IMR-90 (cell line): ENCODE results near the gene CES4A. TPM values are rescaled to one million over a fixed set of nuclear protein-coding genes. Genes with fewer than 3 reads are reported as not detected.

Experiments
- ATAC-seq: fragments of 200-7000 bp; cut with Tn5 transposase; 2 replicates; pipeline ENCODE4 v1.9.1; 2020; ENCODE audit warnings: low read depth, mild to moderate bottlenecking, moderate library complexity
- BruUV-seq: library from RNA; stranded (reverse); fragments of 400-500 nt; replicated peaks from 2 replicates; lab custom pipeline; 2021; lab: Mats Ljungman, UMichigan
- CTCF ChIA-PET: fragments of 300-600 bp; formaldehyde crosslinking; extraction: SDS; loops from one replicate; lab custom pipeline; 2021; ENCODE audit warnings: antibody characterized with exemption; lab: Yijun Ruan, JAX
- POLR2A ChIA-PET: fragments of 300-600 bp; sonication (Branson Sonifier 250); formaldehyde crosslinking; loops from one replicate; lab custom pipeline; 2022; ENCODE audit warnings: antibody characterized with exemption; ENCODE audit not compliant: unreplicated experiment; lab: Charles Lee
- DNase-seq: peaks from one replicate; pipeline ENCODE4 v3.0.0; 2013
- H2AFZ ChIP-seq: replicated peaks from 2 replicates; pipeline ENCODE3; 2013; ENCODE audit warnings: low read length, mild to moderate bottlenecking; ENCODE audit not compliant: poor library complexity
- H2AK5ac ChIP-seq: 2 replicates; pipeline ENCODE4 v1.6.1; 2013; ENCODE audit warnings: low read depth, low read length, inconsistent platforms
- H2AK9ac ChIP-seq: replicated peaks from 2 replicates; pipeline ENCODE3; 2013; ENCODE audit warnings: mild to moderate bottlenecking, low read depth, low read length, moderate library complexity; ENCODE audit not compliant: poor library complexity
- H2BK120ac ChIP-seq: 2 replicates; pipeline ENCODE4 v1.6.1; 2013; ENCODE audit warnings: low read depth, low read length, inconsistent platforms
- H2BK15ac ChIP-seq: 3 replicates; pipeline ENCODE4 v1.6.1; 2013; ENCODE audit warnings: low read depth, low read length, inconsistent platforms
- H2BK20ac ChIP-seq: 2 replicates; pipeline ENCODE4 v1.6.1; 2013; ENCODE audit warnings: low read depth, mild to moderate bottlenecking, inconsistent platforms, low read length, moderate library complexity
- H2BK5ac ChIP-seq: 2 replicates; pipeline ENCODE4 v1.6.1; 2013; ENCODE audit warnings: mild to moderate bottlenecking, low read depth, low read length, inconsistent platforms; ENCODE audit not compliant: poor library complexity, severe bottlenecking
- H3K14ac ChIP-seq: replicated peaks from 2 replicates; pipeline ENCODE4 v1.6.1; 2013; ENCODE audit warnings: low read depth, low read length, inconsistent platforms
- H3K18ac ChIP-seq: 2 replicates; pipeline ENCODE4 v1.6.1; 2013; ENCODE audit warnings: low read depth, low read length, control low read depth
- H3K23ac ChIP-seq: 2 replicates; pipeline ENCODE4 v1.6.1; 2013; ENCODE audit warnings: low read depth, low read length, inconsistent platforms
- H3K27ac ChIP-seq: 2 replicates; pipeline ENCODE4 v1.5.1; 2013; ENCODE audit warnings: mild to moderate bottlenecking, control low read depth, low read length; ENCODE audit not compliant: insufficient read depth
- H3K27me3 ChIP-seq: 2 replicates; pipeline ENCODE4 v1.6.1; 2013; ENCODE audit warnings: low read length; ENCODE audit not compliant: control insufficient read depth, insufficient read depth
- H3K36me3 ChIP-seq: 2 replicates; pipeline ENCODE4 v1.6.1; 2013; ENCODE audit warnings: low read length, mixed read lengths; ENCODE audit not compliant: control insufficient read depth, insufficient read depth
- H3K4ac ChIP-seq: 2 replicates; pipeline ENCODE4 v1.6.1; 2013; ENCODE audit warnings: low read depth, low read length, inconsistent platforms
- H3K4me1 ChIP-seq: 2 replicates; pipeline ENCODE4 v1.6.1; 2013; ENCODE audit warnings: low read length, mixed read lengths; ENCODE audit not compliant: control insufficient read depth, insufficient read depth
- H3K4me2 ChIP-seq: 2 replicates; pipeline ENCODE4 v1.6.1; 2013; ENCODE audit warnings: low read depth, mild to moderate bottlenecking, control low read depth, low read length, moderate library complexity
- H3K4me3 ChIP-seq: 2 replicates; pipeline ENCODE4 v1.5.1; 2013; ENCODE audit warnings: low read depth, mild to moderate bottlenecking, control low read depth, low read length, moderate library complexity; ENCODE audit not compliant: insufficient read depth
- H3K56ac ChIP-seq: 2 replicates; pipeline ENCODE4 v1.6.1; 2013; ENCODE audit warnings: low read length, inconsistent platforms; ENCODE audit not compliant: insufficient read depth; ENCODE audit errors: extremely low read depth
- H3K79me1 ChIP-seq, 2 experiments: 2 replicates each; pipeline ENCODE4 v1.6.1; 2013; ENCODE audit warnings: low read length in 2 of 2, inconsistent platforms in 1 of 2, low read depth in 1 of 2
- H3K9ac ChIP-seq: 2 replicates; pipeline ENCODE4 v1.6.1; 2013; ENCODE audit warnings: low read depth, low read length, control low read depth
- H3K9me1 ChIP-seq: 2 replicates; pipeline ENCODE4 v1.6.1; 2013; ENCODE audit warnings: low read length, inconsistent platforms; ENCODE audit not compliant: insufficient read depth
- H3K9me3 ChIP-seq: 2 replicates; pipeline ENCODE4 v1.6.1; 2013; ENCODE audit warnings: low read length; ENCODE audit not compliant: control insufficient read depth, insufficient read depth
- H4K20me1 ChIP-seq: 2 replicates; pipeline ENCODE4 v1.6.1; 2013; ENCODE audit warnings: low read length, inconsistent platforms; ENCODE audit not compliant: insufficient read depth
- H4K5ac ChIP-seq: 2 replicates; pipeline ENCODE4 v1.6.1; 2013; ENCODE audit warnings: mild to moderate bottlenecking, low read depth, low read length, control low read depth
- H4K8ac ChIP-seq, 2 experiments: 2 replicates each; pipeline ENCODE4 v1.6.1; 2013; ENCODE audit warnings: low read depth in 2 of 2, low read length in 2 of 2, control low read depth in 1 of 2, inconsistent platforms in 1 of 2
- H4K91ac ChIP-seq: 2 replicates; pipeline ENCODE4 v1.6.1; 2013; ENCODE audit warnings: low read depth, low read length, inconsistent platforms; ENCODE audit not compliant: insufficient read depth
- CHD1 ChIP-seq: IDR thresholded peaks from 2 replicates; pipeline ENCODE4 v1.6.1; 2012; ENCODE audit warnings: low read depth, low read length, improper control_type of control experiment
- FOS ChIP-seq: fragments of 150-350 bp; IDR thresholded peaks from 2 replicates; pipeline ENCODE4 v1.6.1; 2016; ENCODE audit warnings: low read depth, low read length
- MAFK ChIP-seq: IDR thresholded peaks from 2 replicates; pipeline ENCODE4 v1.6.1; 2012; ENCODE audit warnings: low read depth, low read length, improper control_type of control experiment
- MAZ ChIP-seq: IDR thresholded peaks from 2 replicates; pipeline ENCODE4 v1.6.1; 2012; ENCODE audit warnings: low read depth, mild to moderate bottlenecking, low read length, improper control_type of control experiment, moderate library complexity, borderline replicate concordance
- RAD21 ChIP-seq: IDR thresholded peaks from 2 replicates; pipeline ENCODE4 v1.6.1; 2012; ENCODE audit warnings: low read length, improper control_type of control experiment
- SMC3 ChIP-seq: fragments of 150-350 bp; IDR thresholded peaks from 2 replicates; pipeline ENCODE4 v1.6.1; 2016; ENCODE audit warnings: low read depth, mild to moderate bottlenecking, antibody characterized with exemption, low read length, moderate library complexity
- USF2 ChIP-seq: fragments of 150-350 bp; IDR thresholded peaks from 2 replicates; pipeline ENCODE4 v1.6.1; 2017; ENCODE audit warnings: mild to moderate bottlenecking, antibody characterized with exemption, low read length, low read depth
- dilution Hi-C: fragments of 300-500 bp; cut with HindIII; formaldehyde crosslinking; loops from one replicate; pipeline ENCODE4 v1.14.3; 2018; ENCODE audit warnings: low sequenced_read_pairs; ENCODE audit not compliant: unreplicated experiment
- in situ Hi-C: fragments of 300-500 bp; cut with MboI; formaldehyde crosslinking; loops from 3 replicates; pipeline ENCODE4 v1.14.3; 2019; ENCODE audit warnings: low sequenced_read_pairs, inconsistent platforms, mixed read lengths
- intact Hi-C: fragments of 100-400 bp; cut with micrococcal nuclease; formaldehyde crosslinking; loops from 2 replicates; pipeline ENCODE4 v1.10.0; 2022
- polyA plus RNA-seq, 3 experiments: library from polyadenylated mRNA; depleted of rRNA; stranded (reverse); fragments of >200 nt; gene quantifications; 2 replicates each; pipeline ENCODE4 v1.2.3, GENCODE V29; 2012; ENCODE audit warnings: low replicate concordance in 1 of 3
- total RNA-seq: library from RNA; depleted of rRNA; stranded (reverse); fragments of >200 nt; gene quantifications from 2 replicates; pipeline ENCODE4 v1.2.3, GENCODE V29; 2012
- TF ChIP-seq, protein P1 (sequence below): fragments of 150-350 bp; IDR thresholded peaks from 2 replicates; pipeline ENCODE4 v1.6.1; 2016; ENCODE audit warnings: low read depth, mild to moderate bottlenecking, low read length, moderate library complexity, borderline replicate concordance

CES4A gene
- total and polyA plus RNA-seq, 2 of the 4 experiments (the other 2 are of a cell fraction): 0.72 to 4.7 TPM

DNA sequence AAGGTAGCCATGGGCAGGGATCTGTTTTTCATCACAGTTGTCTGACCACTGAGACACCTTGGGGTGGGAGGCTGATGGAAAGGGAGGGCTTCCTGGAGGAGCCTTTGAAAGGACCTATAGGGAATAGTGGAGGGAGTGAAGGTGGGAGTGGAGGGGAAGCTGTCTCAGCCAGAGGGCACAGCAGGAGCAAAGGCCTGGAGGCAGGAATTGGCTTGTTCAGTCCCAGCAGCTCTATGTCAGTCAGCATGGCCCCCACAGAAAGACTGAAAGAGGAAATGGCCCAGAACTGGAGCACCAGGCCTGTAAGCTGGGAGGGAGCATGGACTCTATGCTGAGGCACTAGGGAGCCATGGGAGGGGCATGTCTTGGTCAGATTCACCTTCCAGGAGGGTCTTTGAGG is 27.8 kb downstream of the CES4A start:
- intact Hi-C loops: loop anchor here (10.0 kb wide), 1 partner anchor 169 kb away; the partner anchor contains the start of gene MATCAP1
- dilution Hi-C loops: no loop called here

More for the DNA sequence above, 27.8 kb downstream of the CES4A start:
- Histone ChIP-seq H3K14ac (no peak overlapping the region), H2BK20ac (no peak overlapping the region), H4K91ac (no peak overlapping the region), H2AK5ac (no peak overlapping the region), H3K79me1 (no peaks in the 10 kb centered on the region), H2BK120ac (no peak overlapping the region), H3K4me3 (no peak overlapping the region), H3K4me2 (no peak overlapping the region), H3K27ac (no peak overlapping the region), H4K20me1 (no peaks in the 10 kb centered on the region), H3K9me1 (0 out of 2 replicates have a peak, but pooled peaks cover 2% of the 10 kb centered on the region), H4K5ac (no peak overlapping the region), H3K4ac (no peak overlapping the region), H3K18ac (no peak overlapping the region), H3K36me3 (no peaks in the 10 kb centered on the region), H3K4me1 (peaks cover 4% of the 10 kb centered on the region; the same call in 1 of the 2 replicates), H3K23ac (no peak overlapping the region), H2BK15ac (no peak overlapping the region), H3K27me3 (peaks cover 2% of the 10 kb centered on the region; the same call in 1 of the 2 replicates), H2AK9ac (no peak overlapping the region), H2AFZ (no peak overlapping the region), H3K9ac (no peak overlapping the region), H2BK5ac (no peak overlapping the region), H3K9me3 (no peaks in the 10 kb centered on the region), H3K56ac (no peak overlapping the region), H4K8ac (no peak overlapping the region)
- CTCF ChIA-PET: no interaction called here
- DNase-seq (no peak), ATAC-seq (no peak)
- TF ChIP-seq RAD21: no peak
- no peak for TF ChIP-seq SMC3
- no peak for TF ChIP-seq MAFK
- TF ChIP-seq USF2: no peak
- no peak for TF ChIP-seq CHD1
- TF ChIP-seq FOS: no peak
- no peak for TF ChIP-seq MAZ
- TF ChIP-seq, protein P1, sequence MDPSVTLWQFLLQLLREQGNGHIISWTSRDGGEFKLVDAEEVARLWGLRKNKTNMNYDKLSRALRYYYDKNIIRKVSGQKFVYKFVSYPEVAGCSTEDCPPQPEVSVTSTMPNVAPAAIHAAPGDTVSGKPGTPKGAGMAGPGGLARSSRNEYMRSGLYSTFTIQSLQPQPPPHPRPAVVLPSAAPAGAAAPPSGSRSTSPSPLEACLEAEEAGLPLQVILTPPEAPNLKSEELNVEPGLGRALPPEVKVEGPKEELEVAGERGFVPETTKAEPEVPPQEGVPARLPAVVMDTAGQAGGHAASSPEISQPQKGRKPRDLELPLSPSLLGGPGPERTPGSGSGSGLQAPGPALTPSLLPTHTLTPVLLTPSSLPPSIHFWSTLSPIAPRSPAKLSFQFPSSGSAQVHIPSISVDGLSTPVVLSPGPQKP: no peak
- in situ Hi-C loops: no loop called here
- POLR2A ChIA-PET: no interaction called here
- BruUV-seq: no TSS peak
